Measurements from ENCODE around the gene NBPF3. TPM values are rescaled to one million over a fixed set of nuclear protein-coding genes. Genes with fewer than 3 reads are reported as not detected.
"Not testable (repeated sequence)": the region's sequence is repeated elsewhere in the genome, so short reads cannot be mapped to it uniquely, and the experiment has no call there.

The NBPF3 gene
- polyA plus RNA-seq, 4 donors: 1.4 to 11.4 (median 2.2) TPM

- 64 to 74% (median 71%) methylated on average over 5 of the region's 5 CpGs for WGBS, 3 donors
- H3K9me3 ChIP-seq (ENCODE audit: control insufficient read depth in 2 of 2, insufficient read depth in 1 of 2, low read depth in 1 of 2, low read length in 1 of 2): no peaks in the 10 kb centered on the region
- H3K27ac ChIP-seq (ENCODE audit: low read depth in 1 of 3, low read length in 2 of 3): no peak overlapping the region
- no peak overlapping the region for H3K4me3 ChIP-seq (ENCODE audit: low read depth in 1 of 3, low read length in 3 of 3)
- peaks cover 0 to 3% (median 0%) of the 10 kb centered on the region in 3 donors for H3K4me1 ChIP-seq (ENCODE audit: control insufficient read depth in 3 of 3, insufficient read depth in 2 of 3, low read depth in 1 of 3, low read length in 2 of 3)
- FAIRE-seq: no peak
- H3K27me3 ChIP-seq (ENCODE audit: control insufficient read depth in 3 of 3, insufficient read depth in 3 of 3, low read length in 3 of 3): peaks cover 3 to 42% (median 3%) of the 10 kb centered on the region in 3 donors
- H3K36me3 ChIP-seq (ENCODE audit: control insufficient read depth in 3 of 3, insufficient read depth in 2 of 3, low read depth in 1 of 3, low read length in 3 of 3): no peaks in the 10 kb centered on the region
- no peak for DNase-seq
These were observed 74.3 kb downstream of the NBPF3 start for GRCh38 chr1:21514245-21514644.

GRCh38 chr1:21517161-21517589 is 77.2 kb downstream of the NBPF3 start:
- no peak overlapping the region for H3K4me3 ChIP-seq (ENCODE audit: low read depth in 1 of 3, low read length in 3 of 3)
- DNase-seq (no peak), FAIRE-seq (no peak)
- 38 to 67% (median 54%) methylated on average over 3 of the region's 3 CpGs for WGBS, 3 donors
- H3K4me1 ChIP-seq (ENCODE audit: control insufficient read depth in 3 of 3, insufficient read depth in 2 of 3, low read depth in 1 of 3, low read length in 2 of 3): no peaks in the 10 kb centered on the region
- no peaks in the 10 kb centered on the region for H3K9me3 ChIP-seq (ENCODE audit: control insufficient read depth in 2 of 2, insufficient read depth in 1 of 2, low read depth in 1 of 2, low read length in 1 of 2)
- H3K27me3 ChIP-seq (ENCODE audit: control insufficient read depth in 3 of 3, insufficient read depth in 3 of 3, low read length in 3 of 3): peaks cover 0 to 14% (median 0%) of the 10 kb centered on the region in 3 donors
- no peak overlapping the region for H3K27ac ChIP-seq (ENCODE audit: low read depth in 1 of 3, low read length in 2 of 3)
- H3K36me3 ChIP-seq (ENCODE audit: control insufficient read depth in 3 of 3, insufficient read depth in 2 of 3, low read depth in 1 of 3, low read length in 3 of 3): no peaks in the 10 kb centered on the region

GRCh38 chr1:21517660-21518480 is 77.9 kb downstream of the NBPF3 start:
- H3K9me3 ChIP-seq (ENCODE audit: control insufficient read depth in 2 of 2, insufficient read depth in 1 of 2, low read depth in 1 of 2, low read length in 1 of 2): no peaks in the 10 kb centered on the region
- H3K27ac ChIP-seq (ENCODE audit: low read depth in 1 of 3, low read length in 2 of 3): no peak overlapping the region
- H3K36me3 ChIP-seq (ENCODE audit: control insufficient read depth in 3 of 3, insufficient read depth in 2 of 3, low read depth in 1 of 3, low read length in 3 of 3): no peaks in the 10 kb centered on the region
- WGBS, 3 donors: 78 to 81% (median 80%) methylated on average over 13 of the region's 13 CpGs
- no peak overlapping the region for H3K4me3 ChIP-seq (ENCODE audit: low read depth in 1 of 3, low read length in 3 of 3)
- H3K4me1 ChIP-seq (ENCODE audit: control insufficient read depth in 3 of 3, insufficient read depth in 2 of 3, low read depth in 1 of 3, low read length in 2 of 3): no peaks in the 10 kb centered on the region
- H3K27me3 ChIP-seq (ENCODE audit: control insufficient read depth in 3 of 3, insufficient read depth in 3 of 3, low read length in 3 of 3): peaks cover 0 to 11% (median 0%) of the 10 kb centered on the region in 3 donors
- FAIRE-seq: no peak
- DNase-seq: no peak

GRCh38 chr1:21518774-21519455 is 79.0 kb downstream of the NBPF3 start:
- no peaks in the 10 kb centered on the region for H3K4me1 ChIP-seq (ENCODE audit: control insufficient read depth in 3 of 3, insufficient read depth in 2 of 3, low read depth in 1 of 3, low read length in 2 of 3)
- no peak for DNase-seq
- 87 to 93% (median 92%) methylated on average over 16 of the region's 16 CpGs for WGBS, 3 donors
- no peak overlapping the region for H3K27ac ChIP-seq (ENCODE audit: low read depth in 1 of 3, low read length in 2 of 3)
- no peak for FAIRE-seq
- H3K9me3 ChIP-seq (ENCODE audit: control insufficient read depth in 2 of 2, insufficient read depth in 1 of 2, low read depth in 1 of 2, low read length in 1 of 2): no peaks in the 10 kb centered on the region
- H3K27me3 ChIP-seq (ENCODE audit: control insufficient read depth in 3 of 3, insufficient read depth in 3 of 3, low read length in 3 of 3): peaks cover 0 to 5% (median 0%) of the 10 kb centered on the region in 3 donors
- H3K4me3 ChIP-seq (ENCODE audit: low read depth in 1 of 3, low read length in 3 of 3): no peak overlapping the region
- H3K36me3 ChIP-seq (ENCODE audit: control insufficient read depth in 3 of 3, insufficient read depth in 2 of 3, low read depth in 1 of 3, low read length in 3 of 3): no peaks in the 10 kb centered on the region

GRCh38 chr1:21519486-21520070 is 79.6 kb downstream of the NBPF3 start:
- WGBS, 3 donors: 91 to 96% (median 93%) methylated on average over 11 of the region's 11 CpGs
- not testable (repeated sequence) for DNase-seq; FAIRE-seq; H3K9me3 ChIP-seq (ENCODE audit: control insufficient read depth in 2 of 2, insufficient read depth in 1 of 2, low read depth in 1 of 2, low read length in 1 of 2); H3K27me3 ChIP-seq (ENCODE audit: control insufficient read depth in 3 of 3, insufficient read depth in 3 of 3, low read length in 3 of 3); H3K27ac ChIP-seq (ENCODE audit: low read depth in 1 of 3, low read length in 2 of 3); H3K4me1 ChIP-seq (ENCODE audit: control insufficient read depth in 3 of 3, insufficient read depth in 2 of 3, low read depth in 1 of 3, low read length in 2 of 3); H3K4me3 ChIP-seq (ENCODE audit: low read depth in 1 of 3, low read length in 3 of 3); H3K36me3 ChIP-seq (ENCODE audit: control insufficient read depth in 3 of 3, insufficient read depth in 2 of 3, low read depth in 1 of 3, low read length in 3 of 3)

- DNase-seq: no peak
- H3K4me3 ChIP-seq (ENCODE audit: low read depth in 1 of 3, low read length in 3 of 3): no peak overlapping the region
- 78 to 85% (median 84%) methylated on average over 16 of the region's 16 CpGs for WGBS, 3 donors
- no peaks in the 10 kb centered on the region for H3K36me3 ChIP-seq (ENCODE audit: control insufficient read depth in 3 of 3, insufficient read depth in 2 of 3, low read depth in 1 of 3, low read length in 3 of 3)
- H3K4me1 ChIP-seq (ENCODE audit: control insufficient read depth in 3 of 3, insufficient read depth in 2 of 3, low read depth in 1 of 3, low read length in 2 of 3): no peaks in the 10 kb centered on the region
- no peaks in the 10 kb centered on the region for H3K9me3 ChIP-seq (ENCODE audit: control insufficient read depth in 2 of 2, insufficient read depth in 1 of 2, low read depth in 1 of 2, low read length in 1 of 2)
- H3K27me3 ChIP-seq (ENCODE audit: control insufficient read depth in 3 of 3, insufficient read depth in 3 of 3, low read length in 3 of 3): peaks cover 0 to 3% (median 0%) of the 10 kb centered on the region in 3 donors
- no peak overlapping the region for H3K27ac ChIP-seq (ENCODE audit: low read depth in 1 of 3, low read length in 2 of 3)
- no peak for FAIRE-seq
These were observed 81.2 kb downstream of the NBPF3 start for GRCh38 chr1:21520899-21521716.

- DNase-seq (no peak), FAIRE-seq (no peak)
- Histone ChIP-seq H3K36me3 (ENCODE audit: control insufficient read depth in 3 of 3, insufficient read depth in 2 of 3, low read depth in 1 of 3, low read length in 3 of 3) (no peaks in the 10 kb centered on the region), H3K9me3 (ENCODE audit: control insufficient read depth in 2 of 2, insufficient read depth in 1 of 2, low read depth in 1 of 2, low read length in 1 of 2) (no peaks in the 10 kb centered on the region), H3K4me1 (ENCODE audit: control insufficient read depth in 3 of 3, insufficient read depth in 2 of 3, low read depth in 1 of 3, low read length in 2 of 3) (no peaks in the 10 kb centered on the region), H3K4me3 (ENCODE audit: low read depth in 1 of 3, low read length in 3 of 3) (no peak overlapping the region), H3K27me3 (ENCODE audit: control insufficient read depth in 3 of 3, insufficient read depth in 3 of 3, low read length in 3 of 3) (peaks cover 0 to 3% (median 0%) of the 10 kb centered on the region in 3 donors), H3K27ac (ENCODE audit: low read depth in 1 of 3, low read length in 2 of 3) (no peak overlapping the region)
- 92 to 99% (median 97%) methylated on average over 4 of the region's 4 CpGs for WGBS, 3 donors
These were observed 81.8 kb downstream of the NBPF3 start for GRCh38 chr1:21521717-21522060.

GRCh38 chr1:21522525-21523038 is 82.6 kb downstream of the NBPF3 start:
- Histone ChIP-seq H3K27ac (ENCODE audit: low read depth in 1 of 3, low read length in 2 of 3) (no peak overlapping the region), H3K4me1 (ENCODE audit: control insufficient read depth in 3 of 3, insufficient read depth in 2 of 3, low read depth in 1 of 3, low read length in 2 of 3) (no peaks in the 10 kb centered on the region), H3K4me3 (ENCODE audit: low read depth in 1 of 3, low read length in 3 of 3) (no peak overlapping the region), H3K36me3 (ENCODE audit: control insufficient read depth in 3 of 3, insufficient read depth in 2 of 3, low read depth in 1 of 3, low read length in 3 of 3) (no peaks in the 10 kb centered on the region), H3K27me3 (ENCODE audit: control insufficient read depth in 3 of 3, insufficient read depth in 3 of 3, low read length in 3 of 3) (peaks cover 0 to 3% (median 0%) of the 10 kb centered on the region in 3 donors), H3K9me3 (ENCODE audit: control insufficient read depth in 2 of 2, insufficient read depth in 1 of 2, low read depth in 1 of 2, low read length in 1 of 2) (no peaks in the 10 kb centered on the region)
- FAIRE-seq: no peak
- DNase-seq: no peak
- 67 to 79% (median 69%) methylated on average over 11 of the region's 11 CpGs for WGBS, 3 donors

Measured in small intestine (tissue), 7 donors.